GM18858 (cell line): ENCODE measurements around the gene GLS.
A peak's percentile ranks its signal among the peaks of the same experiment; 100 is the strongest.
"Not testable (repeated sequence)": the region's sequence is repeated elsewhere in the genome, so short reads cannot be mapped to it uniquely, and the experiment has no call there.

Source experiments
- ATAC-seq: cut with Tn5 transposase; IDR thresholded peaks from one replicate; pipeline ENCODE4 v1.9.1; 2021; ENCODE audit not compliant: unreplicated experiment

The GLS gene

GRCh38 chr2:190855245-190855644, 25.4 kb upstream of the GLS start:
- ATAC-seq, result no peak

- no peak for ATAC-seq
These were observed 23.6 kb upstream of the GLS start for GRCh38 chr2:190856985-190857384.

- no peak for ATAC-seq
These were observed 21.8 kb upstream of the GLS start for GRCh38 chr2:190858817-190859216.

- no peak for ATAC-seq
These were observed 21.0 kb upstream of the GLS start for GRCh38 chr2:190859347-190860297.

- no peak for ATAC-seq
These were observed 19.5 kb upstream of the GLS start for GRCh38 chr2:190860985-190861680.

- not testable (repeated sequence) for ATAC-seq
These were observed 18.5 kb upstream of the GLS start for GRCh38 chr2:190862128-190862527.

- no peak for ATAC-seq
These were observed 18.0 kb upstream of the GLS start for GRCh38 chr2:190862571-190862991.

GRCh38 chr2:190863946-190864345, 16.7 kb upstream of the GLS start:
- ATAC-seq, result no peak

- ATAC-seq, result no peak
These were observed 16.2 kb upstream of the GLS start for GRCh38 chr2:190864375-190864774.

- no peak for ATAC-seq
These were observed 13.4 kb upstream of the GLS start for GRCh38 chr2:190867212-190867611.

GRCh38 chr2:190867832-190868231, 12.8 kb upstream of the GLS start:
- no peak for ATAC-seq

GRCh38 chr2:190869721-190870120, 10.9 kb upstream of the GLS start:
- no peak for ATAC-seq

- not testable (repeated sequence) for ATAC-seq
These were observed 7.2 kb upstream of the GLS start for GRCh38 chr2:190873451-190873850.

GRCh38 chr2:190875891-190876290, 4.7 kb upstream of the GLS start:
- ATAC-seq, result no peak

- no peak for ATAC-seq
These were observed 4.0 kb upstream of the GLS start for GRCh38 chr2:190876631-190877030.

- ATAC-seq, result no peak
These were observed 3.2 kb upstream of the GLS start for GRCh38 chr2:190877436-190877835.

GRCh38 chr2:190879474-190880377, 895 bp upstream of the GLS start:
- ATAC-seq, result no peak

GRCh38 chr2:190881084-190881597, 520 bp downstream of the GLS start:
- no peak for ATAC-seq

- peak; percentile 48 for ATAC-seq
These were observed 1.2 kb downstream of the GLS start for GRCh38 chr2:190881598-190882410.

- peak; percentile 7 for ATAC-seq
These were observed 1.8 kb downstream of the GLS start for GRCh38 chr2:190882411-190882766.
